ENCODE results near the gene L2HGDH.
A peak's percentile ranks its signal among the peaks of the same experiment; 100 is the strongest.
"Not testable (repeated sequence)": the region's sequence is repeated elsewhere in the genome, so short reads cannot be mapped to it uniquely, and the experiment has no call there.

L2HGDH gene

GRCh38 chr14:50339178-50339804 lies 27.3 kb upstream of the L2HGDH start:
- no peak for DNase-seq (ENCODE audit: low read depth in 2 of 2)

DNA sequence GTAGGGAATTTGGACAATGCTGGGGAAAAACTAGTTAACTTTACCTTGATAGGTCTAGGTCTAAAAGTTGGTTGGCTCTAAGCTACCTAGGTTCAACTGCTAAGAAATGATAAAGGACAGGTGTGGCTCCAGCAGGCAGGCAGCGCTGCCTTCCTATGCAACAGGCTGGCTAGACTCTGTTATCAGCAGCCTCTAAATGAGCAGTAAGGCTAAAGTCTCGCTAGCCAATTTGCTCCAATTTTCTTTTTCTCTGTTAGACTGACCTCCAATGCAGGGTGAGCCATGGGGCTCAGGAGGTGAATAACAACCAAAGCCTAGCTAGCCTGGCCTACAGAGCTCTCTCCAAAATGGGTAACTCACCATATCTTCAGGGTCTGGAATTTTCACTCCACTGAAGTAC lies 26.6 kb upstream of the L2HGDH start:
- DNase-seq (ENCODE audit: low read depth in 2 of 2), result no peak

GRCh38 chr14:50335989-50336824 lies 24.2 kb upstream of the L2HGDH start:
- no peak for DNase-seq (ENCODE audit: low read depth in 2 of 2)

- DNase-seq (ENCODE audit: low read depth in 2 of 2), result no peak
Measured at GRCh38 chr14:50335389-50335788, 23.4 kb upstream of the L2HGDH start.

DNA sequence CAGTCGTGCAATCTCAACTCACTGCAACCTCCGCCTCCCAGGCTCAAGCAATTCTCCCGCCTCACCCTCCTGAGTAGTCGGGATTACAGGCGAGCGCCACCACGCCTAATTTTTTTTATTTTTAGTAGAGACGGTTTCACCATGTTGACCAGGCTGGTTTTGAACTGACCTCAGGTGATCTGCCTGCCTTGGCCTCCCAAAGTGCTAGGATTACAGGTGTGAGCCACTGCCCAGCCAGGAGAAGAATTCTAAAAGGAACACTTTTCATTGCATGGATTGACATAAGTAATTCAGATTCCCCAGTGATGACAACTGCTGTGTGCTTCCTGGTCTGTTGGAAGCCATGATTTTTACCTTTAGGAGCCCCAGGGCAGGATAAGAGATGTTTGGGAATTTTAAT lies 22.2 kb upstream of the L2HGDH start:
- no peak for DNase-seq (ENCODE audit: low read depth in 2 of 2)

GRCh38 chr14:50333014-50333509 lies 21.0 kb upstream of the L2HGDH start:
- DNase-seq (ENCODE audit: low read depth in 2 of 2), result no peak

GRCh38 chr14:50331596-50331995 lies 19.6 kb upstream of the L2HGDH start:
- DNase-seq (ENCODE audit: low read depth in 2 of 2), result no peak

DNA sequence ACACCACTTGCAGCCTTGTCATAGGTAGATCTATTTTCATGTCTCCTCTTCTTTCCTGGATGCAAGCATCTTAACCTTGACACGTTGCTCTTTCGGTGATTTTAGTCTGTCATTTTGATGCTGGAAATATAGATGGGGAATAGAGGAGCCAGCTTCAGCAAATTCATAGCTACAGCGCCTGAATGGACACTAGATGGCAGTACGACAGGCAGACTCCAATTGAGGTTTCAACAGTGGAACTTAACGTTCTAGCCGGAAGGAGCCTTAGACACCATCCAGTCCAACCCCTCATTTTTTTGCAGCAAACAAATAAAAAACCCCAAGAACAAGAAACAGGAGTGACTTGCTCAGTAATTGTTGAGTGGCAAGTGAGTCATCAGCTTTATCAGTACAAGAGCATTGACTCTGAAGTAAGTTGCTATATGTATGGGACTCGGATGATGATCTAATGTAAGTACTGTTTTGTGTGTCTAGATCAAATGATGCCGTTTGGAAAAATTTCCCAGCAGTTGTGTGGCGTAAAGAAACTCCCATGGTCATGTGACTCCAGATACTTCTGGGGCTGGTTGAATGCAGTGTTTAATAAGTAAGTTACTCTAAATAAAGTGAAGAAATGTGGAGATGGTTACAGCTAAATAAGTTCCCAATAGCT lies 9.1 kb upstream of the L2HGDH start:
- DNase-seq (ENCODE audit: low read depth in 2 of 2), result peak; percentile 42

DNA sequence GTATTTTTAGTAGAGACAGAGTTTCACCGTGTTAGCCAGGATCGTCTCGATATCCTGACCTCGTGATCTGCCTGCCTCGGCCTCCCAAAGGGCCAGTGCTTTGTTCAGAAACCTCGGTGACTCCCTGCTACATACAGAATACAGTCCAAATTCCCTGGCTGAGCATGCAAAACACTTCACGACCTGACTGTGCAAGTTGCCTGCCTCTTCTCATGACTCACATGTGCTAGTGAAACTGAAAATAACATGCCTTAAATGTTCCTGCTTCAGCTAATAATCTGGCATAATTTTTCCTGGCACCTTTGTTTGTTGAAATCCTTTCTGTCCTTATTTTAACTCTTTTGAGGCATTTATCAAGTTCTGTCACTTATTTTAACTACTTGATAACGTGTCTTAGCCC lies 8.3 kb upstream of the L2HGDH start:
- DNase-seq (ENCODE audit: low read depth in 2 of 2), result no peak

DNA sequence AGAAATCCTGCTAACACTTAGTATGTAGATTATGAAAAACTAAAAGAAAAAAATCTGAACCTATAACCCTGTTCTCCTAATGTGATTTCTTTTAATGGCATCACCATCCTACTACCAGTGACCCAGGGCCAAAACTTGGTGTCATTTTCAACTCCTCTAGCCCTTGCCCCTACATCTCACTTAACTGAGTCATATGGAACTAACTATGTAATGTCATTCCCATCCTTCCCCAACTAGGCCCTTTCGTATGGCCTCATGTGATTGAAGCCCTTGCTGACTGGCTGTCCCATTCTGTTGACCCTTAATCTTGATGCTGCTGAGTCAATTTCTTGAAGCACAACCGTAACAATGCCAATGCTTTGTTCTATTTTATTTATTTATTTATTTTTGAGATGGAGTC lies 7.7 kb upstream of the L2HGDH start:
- DNase-seq (ENCODE audit: low read depth in 2 of 2), result no peak

GRCh38 chr14:50319293-50319692 lies 7.3 kb upstream of the L2HGDH start:
- no peak for DNase-seq (ENCODE audit: low read depth in 2 of 2)

GRCh38 chr14:50318031-50318626 lies 6.1 kb upstream of the L2HGDH start:
- no peak for DNase-seq (ENCODE audit: low read depth in 2 of 2)

DNA sequence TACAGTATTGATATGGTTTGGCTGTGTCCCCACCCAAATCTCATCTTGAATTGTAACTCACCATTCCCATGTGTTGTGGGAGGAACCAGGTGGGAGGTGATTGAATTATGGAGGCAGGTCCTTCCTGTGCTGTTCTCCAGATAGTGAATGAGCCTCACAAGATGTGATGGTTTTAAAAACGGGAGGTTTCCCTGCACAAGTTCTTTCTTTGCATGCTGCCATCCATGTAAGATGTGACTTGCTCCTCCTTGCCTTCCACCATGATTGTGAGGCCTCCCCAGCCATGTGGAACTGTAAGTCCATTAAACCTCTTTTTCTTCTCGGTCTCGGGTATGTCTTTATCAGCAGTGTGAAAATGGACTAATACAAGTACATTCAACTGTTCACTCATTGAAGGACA lies 2.1 kb upstream of the L2HGDH start:
- not testable (repeated sequence) for DNase-seq (ENCODE audit: low read depth in 2 of 2)

DNA sequence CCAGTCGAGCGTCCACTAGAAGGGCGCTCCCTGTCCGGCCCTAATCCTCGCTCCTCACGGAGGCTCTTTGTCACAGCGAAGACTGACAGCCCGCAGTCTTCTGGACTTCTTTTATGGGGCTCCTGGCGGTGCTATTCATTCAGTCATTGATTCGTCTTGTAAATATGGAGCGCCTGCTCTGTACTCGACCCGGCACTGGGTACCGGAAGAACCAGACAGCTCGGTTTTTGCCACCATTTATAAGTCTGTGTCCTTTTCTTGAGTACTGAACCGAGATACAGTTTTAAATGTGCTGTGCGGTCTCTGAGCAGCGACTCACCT lies 665 bp upstream of the L2HGDH start:
- DNase-seq (ENCODE audit: low read depth in 2 of 2), result no peak

- DNase-seq (ENCODE audit: low read depth in 2 of 2), result no peak
Measured at GRCh38 chr14:50311337-50311971, 575 bp downstream of the L2HGDH start.

GRCh38 chr14:50310445-50310844 lies 1.6 kb downstream of the L2HGDH start:
- no peak for DNase-seq (ENCODE audit: low read depth in 2 of 2)

- no peak for DNase-seq (ENCODE audit: low read depth in 2 of 2)
Measured at GRCh38 chr14:50308363-50308915, 3.6 kb downstream of the L2HGDH start.

DNA sequence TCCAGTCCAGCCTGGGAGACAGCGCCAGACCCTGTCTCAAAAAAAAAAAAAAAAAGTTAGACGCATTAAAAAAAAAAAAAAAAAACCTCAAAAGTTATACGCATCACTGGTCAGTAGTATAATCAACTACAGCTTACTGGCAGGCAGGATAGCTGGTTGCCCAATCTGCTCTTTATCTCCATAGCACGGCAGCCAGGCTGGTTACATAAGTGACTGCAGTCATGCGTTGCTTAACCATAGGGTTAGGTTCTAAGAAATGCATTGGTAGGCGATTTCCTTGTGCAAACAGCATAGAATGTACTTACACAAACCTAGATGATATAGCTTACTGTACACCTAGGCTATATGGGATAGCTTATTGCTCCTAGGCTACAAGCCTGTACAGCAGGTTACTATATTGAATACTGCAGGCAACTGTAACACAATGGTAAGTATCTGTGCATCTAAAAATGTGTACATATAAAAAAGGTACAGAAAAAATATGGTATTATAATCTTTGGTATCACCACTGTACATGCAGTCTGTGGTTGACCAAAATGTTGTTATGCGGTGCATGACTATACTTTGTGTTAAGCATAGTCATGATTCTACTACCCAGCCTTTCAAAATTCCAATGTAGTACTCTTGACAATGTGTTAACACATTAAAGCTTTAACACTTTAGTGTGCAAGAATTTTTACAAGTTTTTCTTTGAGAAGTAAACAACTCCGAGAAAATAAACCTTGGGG lies 8.1 kb downstream of the L2HGDH start:
- DNase-seq (ENCODE audit: low read depth in 2 of 2), result no peak

- no peak for DNase-seq (ENCODE audit: low read depth in 2 of 2)
Measured at GRCh38 chr14:50301914-50302313, 10.1 kb downstream of the L2HGDH start.

DNA sequence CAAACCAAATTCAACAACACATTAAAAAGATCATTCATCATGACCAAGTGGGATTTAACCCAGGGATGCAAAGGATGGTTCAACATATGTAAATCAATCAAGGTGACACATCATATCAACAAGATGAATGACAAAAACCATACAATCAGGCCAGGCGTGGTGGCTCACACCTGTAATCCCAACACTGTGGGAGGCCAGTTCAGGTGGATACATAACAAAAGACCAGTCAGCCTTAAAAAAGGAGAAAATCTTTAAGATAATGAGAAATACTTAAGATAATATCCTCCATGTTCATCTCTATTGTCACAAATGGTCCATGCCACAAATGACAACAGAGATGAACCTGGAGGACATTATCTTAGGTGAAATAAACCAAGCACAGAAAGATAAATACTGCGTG lies 12.4 kb downstream of the L2HGDH start:
- DNase-seq (ENCODE audit: low read depth in 2 of 2), result no peak

GRCh38 chr14:50290306-50290705 lies 21.7 kb downstream of the L2HGDH start:
- no peak for DNase-seq (ENCODE audit: low read depth in 2 of 2)
